GM10847 (cell line): Measurements from ENCODE around the gene FLT1.

Experiments used
- POLR2A ChIP-seq: IDR thresholded peaks from 2 replicates; pipeline ENCODE4 v1.6.1; 2011; ENCODE audit not compliant: insufficient read length; ENCODE audit errors: extremely low read depth

Gene FLT1

DNA sequence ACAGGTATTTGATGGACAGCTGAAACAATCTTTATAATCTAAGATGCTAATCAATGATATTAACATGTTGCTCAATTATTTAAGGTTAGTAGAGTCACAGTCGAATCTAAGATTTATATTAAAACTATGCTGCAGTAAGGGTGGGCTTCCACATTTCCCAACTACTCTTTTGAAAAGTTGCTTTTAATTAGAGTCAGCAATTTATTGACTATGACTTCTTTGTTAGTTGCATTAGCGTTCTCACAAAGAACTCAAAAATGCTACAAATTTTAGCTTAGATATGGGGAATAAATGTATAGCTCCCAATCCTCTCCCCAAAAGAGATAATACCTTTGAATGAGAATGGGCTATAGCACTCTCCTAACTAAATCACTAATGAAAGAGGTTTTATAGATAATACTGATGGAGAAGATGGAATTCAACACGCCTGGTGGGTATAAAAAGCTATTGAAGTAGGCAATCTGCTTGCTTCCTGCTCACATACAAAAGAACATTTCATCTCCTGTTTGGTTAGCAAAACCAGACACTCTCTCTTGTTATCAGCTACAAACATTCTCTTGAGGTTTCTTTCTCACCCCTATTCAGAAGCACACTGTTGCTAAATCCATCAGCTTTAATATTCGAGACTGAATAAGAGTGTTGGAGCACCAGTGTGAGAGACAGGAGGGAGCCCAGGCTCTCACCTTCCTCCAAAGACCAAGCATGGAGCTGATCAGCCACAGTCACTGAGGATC, 2.4 kb upstream of the FLT1 start:
- TF ChIP-seq POLR2A = no peak

DNA sequence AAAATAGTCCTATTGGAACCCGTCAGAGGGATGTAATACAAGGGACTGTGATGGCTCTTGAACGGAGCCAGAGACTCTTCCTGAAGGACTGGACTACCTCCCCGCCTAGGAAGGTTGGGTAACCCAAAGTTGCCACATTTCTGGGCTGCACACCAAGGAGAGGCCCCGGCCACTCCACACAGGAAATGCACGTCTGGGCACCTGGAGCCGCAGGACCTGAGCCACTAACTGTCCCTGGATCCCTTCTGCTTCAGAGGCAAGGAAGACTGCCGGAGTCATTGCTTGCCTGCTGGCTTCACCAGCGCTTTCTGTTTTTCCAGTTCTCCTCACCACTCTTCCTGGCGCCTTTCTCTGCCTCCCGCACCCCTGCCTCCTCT, 1.2 kb upstream of the FLT1 start:
- TF ChIP-seq POLR2A = no peak

DNA sequence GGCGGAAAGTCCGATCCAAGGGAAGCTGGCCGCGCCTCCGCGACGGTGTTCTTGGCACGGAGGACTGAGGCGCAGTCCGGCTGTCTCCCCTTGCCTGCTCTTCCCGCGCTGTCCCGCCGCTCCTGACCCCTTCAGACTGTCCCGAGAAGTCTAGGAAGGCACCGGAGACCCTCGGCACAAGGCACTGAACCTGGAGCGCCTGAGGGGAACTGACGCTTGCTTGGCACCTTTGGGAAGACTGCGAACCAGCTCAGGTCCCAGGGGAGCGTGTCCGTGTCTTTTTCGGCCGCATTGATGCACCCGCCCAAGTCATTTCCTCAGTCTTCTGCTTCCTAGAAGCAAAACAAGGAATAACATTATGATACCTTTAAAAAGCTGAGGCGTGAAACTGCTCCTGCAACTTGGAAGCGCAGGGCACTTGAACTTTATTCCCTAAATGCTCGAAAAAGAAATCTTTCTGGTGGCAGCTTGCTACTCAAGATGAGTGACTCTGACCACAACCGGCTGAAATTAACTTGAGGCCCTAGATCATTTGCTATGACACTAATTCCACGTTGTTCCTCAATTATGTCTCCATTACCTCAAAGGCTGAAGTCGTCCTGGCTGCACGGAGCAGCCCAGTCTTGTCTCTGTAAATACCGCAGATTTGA, 735 bp upstream of the FLT1 start:
- TF ChIP-seq POLR2A = no peak

DNA sequence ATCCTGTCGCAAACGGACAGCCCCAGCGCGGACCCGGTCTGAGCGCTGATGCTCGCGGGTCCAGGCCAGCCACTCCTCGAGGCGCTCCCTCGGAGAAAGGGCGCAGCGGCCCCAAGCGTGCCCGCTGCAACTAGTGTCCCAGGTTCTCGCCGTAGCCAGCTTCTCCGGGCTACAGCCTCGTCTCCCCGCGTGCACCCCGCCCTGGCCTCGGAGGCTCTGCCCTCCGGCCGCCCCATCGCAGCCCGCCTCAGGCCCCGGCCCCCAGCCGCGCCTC, 487 bp downstream of the FLT1 start:
- TF ChIP-seq POLR2A = no peak

DNA sequence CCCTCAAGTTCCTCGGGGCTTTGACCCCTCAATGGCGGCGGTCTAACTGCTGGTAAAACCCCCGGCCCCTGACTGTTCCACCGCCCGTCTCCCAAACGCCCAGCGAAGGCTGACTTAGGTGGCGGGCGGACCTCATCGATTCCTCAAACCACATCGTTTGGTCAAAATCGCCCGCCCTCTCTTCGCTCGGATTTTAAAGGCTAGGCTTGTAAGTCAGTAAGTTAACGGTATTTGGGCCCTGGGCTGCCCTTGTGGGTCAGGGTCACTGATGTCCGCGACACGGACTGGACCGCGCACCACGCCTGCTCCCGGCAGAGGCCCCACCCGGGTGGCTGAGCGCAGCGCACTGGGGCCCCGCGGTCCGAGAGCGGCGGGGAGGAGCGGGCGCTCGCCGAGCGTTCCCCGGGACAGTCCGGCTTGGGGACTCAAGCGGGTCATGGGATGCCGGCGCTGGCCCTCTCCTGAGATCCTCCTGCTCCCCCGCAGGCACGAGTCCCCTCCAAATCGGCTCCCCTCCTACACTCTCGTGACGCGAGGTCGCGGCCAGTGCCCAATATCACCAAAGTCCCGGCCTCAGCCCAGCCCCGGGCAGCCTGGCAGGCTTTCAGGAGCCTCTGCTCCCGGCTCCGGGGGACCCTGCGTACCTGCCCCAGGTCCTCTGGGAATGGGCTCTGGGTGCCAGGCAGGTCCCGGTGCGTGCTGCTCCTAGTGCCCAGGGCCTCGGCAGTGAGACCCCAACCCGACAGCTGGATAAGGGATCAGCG, 1.0 kb downstream of the FLT1 start:
- TF ChIP-seq POLR2A = no peak

DNA sequence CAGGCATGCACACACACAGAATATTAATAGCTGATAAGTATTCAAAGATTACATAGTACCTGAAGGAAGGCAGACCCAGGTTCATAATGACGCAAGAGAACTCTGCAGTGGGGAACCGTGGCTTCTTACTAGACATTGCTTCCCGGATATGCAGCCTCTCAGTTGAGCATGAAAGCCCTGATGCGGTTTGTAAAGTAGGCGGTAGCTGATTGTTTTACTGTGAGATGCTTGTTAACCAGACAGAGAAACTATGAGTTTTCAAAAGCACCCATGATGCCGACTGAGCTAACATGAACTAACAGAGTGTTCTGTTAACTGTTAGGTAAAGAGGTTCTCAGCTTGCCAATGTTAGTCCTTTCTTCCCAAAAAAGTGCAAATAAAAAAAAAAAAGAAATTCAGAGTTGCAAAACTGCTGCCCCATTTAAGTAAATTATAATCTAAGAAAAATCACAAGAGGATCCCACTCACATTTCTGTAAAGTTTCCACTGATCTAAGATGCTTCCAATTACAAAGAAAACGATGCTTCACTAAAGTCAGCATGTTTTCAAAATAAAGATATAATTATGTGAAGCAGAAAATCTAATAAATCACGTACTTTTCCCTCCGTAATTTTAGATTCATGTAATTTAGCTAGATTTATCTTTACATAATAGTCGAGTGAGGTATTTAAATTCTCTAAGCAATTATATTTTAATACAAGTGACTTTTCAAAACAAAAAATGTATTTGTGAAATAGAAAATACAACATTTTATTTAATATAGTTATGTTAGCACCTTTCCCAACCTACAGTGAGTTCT, 2.2 kb downstream of the FLT1 start:
- TF ChIP-seq POLR2A = no peak

DNA sequence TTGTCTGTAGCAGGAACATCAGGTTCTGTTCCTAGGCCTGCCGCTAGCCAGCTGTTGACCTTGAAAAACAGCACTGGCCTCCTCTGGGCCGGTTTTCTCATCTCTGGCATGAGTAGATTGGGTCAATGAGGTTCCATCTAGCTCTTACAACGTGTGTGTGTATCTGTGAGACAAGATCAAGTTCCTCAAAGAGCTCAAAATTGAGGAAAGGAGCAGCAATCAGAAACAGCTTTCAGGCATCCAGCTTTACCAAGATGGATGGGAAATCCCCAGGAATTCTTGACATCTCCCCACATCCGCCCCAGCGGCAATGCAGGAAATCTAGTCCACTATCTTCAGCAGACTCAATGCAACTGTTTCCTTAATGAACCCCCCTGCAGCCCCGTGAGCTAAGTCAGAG, 4.9 kb downstream of the FLT1 start:
- TF ChIP-seq POLR2A = no peak

DNA sequence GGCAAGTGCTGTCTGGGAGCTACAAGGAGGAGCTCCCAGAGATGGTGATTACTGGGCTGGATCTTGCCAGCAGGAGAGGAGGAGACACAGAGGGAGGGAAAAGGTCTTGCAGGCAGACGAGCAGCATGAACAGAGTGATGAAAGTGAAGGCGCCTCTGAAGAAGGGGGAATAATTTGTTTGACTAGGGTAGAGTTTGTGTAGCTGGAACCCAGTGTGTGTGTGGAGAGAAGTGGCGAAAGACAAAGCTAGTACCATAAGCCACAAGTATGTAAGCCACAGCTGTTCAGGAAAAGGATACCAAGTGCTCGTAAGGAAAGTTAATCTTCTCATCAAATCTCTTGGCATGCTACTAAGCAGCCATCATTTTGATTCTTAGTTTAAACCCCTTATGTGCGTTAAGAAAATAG, 5.4 kb downstream of the FLT1 start:
- no peak for TF ChIP-seq POLR2A

DNA sequence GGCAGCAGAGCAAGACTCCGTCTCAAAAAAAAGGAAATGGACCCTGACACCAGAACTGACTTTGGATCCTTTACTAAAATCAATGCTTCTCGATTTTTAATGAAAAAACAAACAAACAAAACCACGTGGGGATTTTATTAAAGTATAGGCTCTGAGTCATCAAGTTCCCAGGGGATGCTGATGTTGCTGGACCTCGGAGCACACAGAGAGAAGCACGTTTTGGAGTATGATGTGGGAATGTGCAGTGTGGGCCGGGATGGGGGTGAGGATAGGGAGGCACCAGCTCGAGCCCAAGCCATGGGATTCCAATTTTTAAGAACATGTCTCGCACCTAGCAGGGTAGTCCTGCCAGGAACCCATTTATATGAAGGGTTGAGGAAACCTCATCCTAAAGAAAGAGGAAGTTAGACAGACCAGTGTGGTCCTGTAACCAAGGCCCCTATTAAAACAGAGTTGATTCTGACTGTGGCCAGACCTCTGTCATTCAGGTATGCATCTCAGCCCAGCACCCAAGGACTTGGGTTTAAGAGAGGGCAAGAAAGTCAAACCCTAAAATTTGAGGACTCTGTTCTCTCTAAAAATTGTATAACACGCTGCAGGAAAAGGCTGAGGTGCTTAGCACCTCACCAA, 6.4 kb downstream of the FLT1 start:
- no peak for TF ChIP-seq POLR2A

DNA sequence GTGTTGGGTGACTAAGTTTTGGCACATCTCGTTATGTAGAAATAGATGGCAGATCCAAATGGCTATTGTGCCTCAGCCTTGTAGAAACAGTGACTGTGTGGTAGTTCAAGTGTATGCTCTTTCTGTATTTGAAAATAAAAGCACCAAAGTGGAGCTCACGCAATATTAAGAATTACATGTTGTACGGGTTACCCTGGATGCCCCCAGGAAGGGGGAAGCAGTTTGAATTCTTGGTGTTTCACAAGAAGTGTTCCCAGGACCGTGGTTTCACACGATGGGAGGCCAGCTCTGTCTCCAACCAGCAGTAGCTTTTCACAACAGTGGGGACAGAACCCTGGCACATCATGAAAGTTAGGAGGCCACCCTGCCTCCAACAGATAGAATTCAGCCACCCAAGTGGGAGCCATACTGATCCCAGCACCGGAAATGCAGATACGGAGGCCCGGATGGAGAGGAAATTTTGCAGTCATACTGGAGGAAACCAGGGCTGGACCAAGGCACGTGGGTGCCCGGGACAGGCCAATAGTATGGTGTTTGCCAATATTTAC, 8.9 kb downstream of the FLT1 start:
- TF ChIP-seq POLR2A = no peak

DNA sequence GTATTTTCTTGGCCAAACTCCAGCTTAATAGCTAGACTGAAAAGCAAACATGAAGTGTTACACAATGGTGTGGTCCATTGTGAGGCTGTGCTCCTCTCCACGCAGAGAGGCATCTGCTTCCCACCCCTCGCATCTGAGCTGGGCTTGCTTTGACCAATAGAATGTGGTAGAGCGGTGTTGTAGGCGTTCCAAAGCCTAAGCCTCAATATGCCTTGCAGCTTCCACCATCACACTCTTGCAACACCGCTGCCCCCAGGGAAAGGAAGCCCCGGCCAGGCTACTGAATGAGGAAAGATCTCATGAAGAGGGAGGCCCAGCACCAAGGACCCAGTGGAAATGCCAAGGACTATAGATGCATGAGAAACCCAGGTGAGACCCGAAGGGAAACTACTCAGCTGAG, 9.4 kb downstream of the FLT1 start:
- TF ChIP-seq POLR2A = no peak

DNA sequence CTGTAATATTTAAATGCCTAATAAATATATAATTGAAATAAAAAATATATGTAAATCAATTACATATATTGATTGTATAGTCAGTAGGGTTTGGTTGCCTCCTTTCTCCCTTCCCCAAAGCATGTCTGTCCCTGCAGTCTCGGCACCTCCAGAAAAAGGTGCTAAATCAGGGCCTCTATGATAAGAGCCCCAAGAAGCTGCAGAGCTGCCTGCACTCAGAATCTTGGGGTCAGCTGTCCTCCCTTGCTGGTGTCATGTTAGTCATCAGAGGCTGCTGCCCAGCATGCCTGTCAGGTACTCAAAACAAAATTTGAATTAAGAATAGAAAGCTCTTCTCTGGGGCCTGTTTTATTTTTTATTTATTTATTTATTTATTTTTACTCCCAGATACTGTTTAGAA, 9.8 kb downstream of the FLT1 start:
- no peak for TF ChIP-seq POLR2A

DNA sequence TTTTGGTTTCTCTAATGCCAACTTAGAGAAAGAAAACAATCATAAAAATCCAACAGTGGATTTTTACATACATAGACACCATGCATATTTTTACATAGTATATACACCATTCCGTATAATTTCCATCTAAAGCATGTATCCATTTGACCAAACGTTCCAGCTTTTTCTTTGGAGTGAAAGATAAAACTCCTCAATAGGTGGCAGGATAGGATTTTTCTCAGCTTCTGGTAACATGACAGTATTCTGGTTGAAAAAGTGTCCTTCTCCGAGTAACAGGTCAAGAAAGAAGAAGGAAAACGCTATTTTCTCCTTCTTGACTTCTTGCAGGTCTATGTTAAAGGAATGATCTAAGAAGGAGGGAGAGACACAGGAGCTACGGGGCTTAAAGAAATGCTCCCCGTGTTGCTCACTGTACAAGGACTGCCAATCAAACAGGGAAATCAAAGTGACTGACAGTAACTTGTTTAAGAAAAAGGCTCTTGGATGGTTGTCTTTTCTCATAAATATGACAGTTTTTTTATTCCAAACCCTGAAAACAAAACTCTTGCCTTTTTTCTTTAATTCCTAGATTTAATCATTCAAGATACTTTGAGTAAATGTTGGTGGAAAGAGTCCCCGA, 11.5 kb downstream of the FLT1 start:
- no peak for TF ChIP-seq POLR2A

DNA sequence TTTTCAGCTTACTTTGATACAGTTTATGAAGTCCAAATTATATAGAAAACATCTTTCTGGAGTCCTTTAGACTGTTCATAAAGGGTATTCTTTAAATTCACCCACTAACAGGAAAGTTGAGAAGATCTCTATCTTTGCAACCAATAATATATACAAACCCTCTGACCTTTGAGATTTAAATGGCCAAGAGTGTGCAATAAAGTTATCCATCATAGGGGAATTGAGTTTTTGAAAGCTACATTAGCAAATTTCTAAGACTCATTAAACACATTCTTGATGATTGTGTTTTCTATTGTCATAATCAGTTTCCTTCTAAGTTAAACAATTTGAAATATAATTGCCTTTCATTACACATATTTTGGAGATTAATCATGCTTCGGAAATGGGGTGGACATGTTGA, 15.9 kb downstream of the FLT1 start:
- TF ChIP-seq POLR2A = no peak

DNA sequence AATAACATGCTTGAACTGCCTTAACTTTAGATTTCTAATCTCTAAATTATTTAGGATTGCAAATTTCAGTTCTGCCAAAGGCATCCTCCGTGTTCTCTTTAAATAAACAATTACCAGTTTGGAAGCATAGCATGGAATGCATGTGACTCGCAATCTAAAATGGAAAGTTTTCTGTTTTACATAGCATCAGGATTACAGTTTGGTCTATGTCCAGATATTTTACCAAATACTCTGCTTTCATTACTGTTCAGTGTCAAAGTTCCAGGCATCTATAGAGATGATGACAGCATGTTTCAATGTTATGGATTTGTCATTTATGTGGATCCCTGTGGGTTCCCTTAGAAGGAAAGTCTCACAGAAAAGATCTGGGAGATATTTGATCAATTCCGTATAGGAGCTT, 16.8 kb downstream of the FLT1 start:
- TF ChIP-seq POLR2A = no peak

DNA sequence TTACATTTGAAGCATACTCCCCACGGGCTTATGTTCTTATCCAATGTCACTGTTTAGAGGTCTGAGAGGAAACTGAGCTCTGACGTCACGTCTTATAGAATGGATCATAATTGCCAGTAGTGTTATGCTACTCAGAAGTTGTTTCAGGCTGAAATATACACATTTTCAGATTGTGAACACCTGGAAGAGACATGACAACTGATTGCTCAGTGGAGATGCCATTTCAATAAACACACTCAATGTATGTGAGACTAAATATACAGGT, 17.3 kb downstream of the FLT1 start:
- TF ChIP-seq POLR2A = no peak
